Ammon's horn (tissue), 1 donor: Measurements from ENCODE around the gene SPRR2E.
"Not testable (repeated sequence)": the region's sequence is repeated elsewhere in the genome, so short reads cannot be mapped to it uniquely, and the experiment has no call there.

ENCODE experiments used
- DNase-seq: peaks from one replicate; pipeline ENCODE4 v3.0.0-alpha.2; 2016; ENCODE audit warnings: low spot score

The SPRR2E gene

GRCh38 chr1:153094426-153094825 lies at the start of gene SPRR2E:
SPRR2E (minus strand) TSS chr1:153094526; CDS start chr1:153093751, 775 bp downstream.
- no peak for DNase-seq

- DNase-seq = no peak
These were observed 47.1 kb upstream of the SPRR2E start for GRCh38 chr1:153141377-153141776.

GRCh38 chr1:153140484-153140883 lies 46.2 kb upstream of the SPRR2E start:
- no peak for DNase-seq

- no peak for DNase-seq
These were observed 39.4 kb upstream of the SPRR2E start for GRCh38 chr1:153133743-153134142.

GRCh38 chr1:153133267-153133666 lies 38.9 kb upstream of the SPRR2E start:
- no peak for DNase-seq

GRCh38 chr1:153128688-153129087 lies 34.4 kb upstream of the SPRR2E start:
- DNase-seq = not testable (repeated sequence)

- no peak for DNase-seq
These were observed 33.0 kb upstream of the SPRR2E start for GRCh38 chr1:153127296-153127695.

- no peak for DNase-seq
These were observed 31.2 kb upstream of the SPRR2E start for GRCh38 chr1:153125536-153125935.

GRCh38 chr1:153123793-153124192 lies 29.5 kb upstream of the SPRR2E start:
- not testable (repeated sequence) for DNase-seq

GRCh38 chr1:153122831-153123421 lies 28.6 kb upstream of the SPRR2E start:
- DNase-seq = no peak

GRCh38 chr1:153120945-153121344 lies 26.6 kb upstream of the SPRR2E start:
- DNase-seq = no peak

GRCh38 chr1:153119491-153119971 lies 25.2 kb upstream of the SPRR2E start:
- DNase-seq = no peak

GRCh38 chr1:153115264-153115663 lies 20.9 kb upstream of the SPRR2E start:
- not testable (repeated sequence) for DNase-seq

- DNase-seq = no peak
These were observed 19.1 kb upstream of the SPRR2E start, which contains the start of gene SPRR2F for GRCh38 chr1:153113416-153113815. SPRR2F (minus strand) TSS chr1:153113516; CDS start chr1:153112733, 783 bp downstream.

- DNase-seq = not testable (repeated sequence)
These were observed 18.1 kb upstream of the SPRR2E start for GRCh38 chr1:153112454-153112853.

- DNase-seq = no peak
These were observed 5.9 kb upstream of the SPRR2E start for GRCh38 chr1:153100245-153100644.

- no peak for DNase-seq
These were observed 5.2 kb upstream of the SPRR2E start for GRCh38 chr1:153099461-153100045.

- DNase-seq = no peak
These were observed 1.4 kb upstream of the SPRR2E start for GRCh38 chr1:153095764-153096163.

GRCh38 chr1:153087652-153088051 lies 6.7 kb downstream of the SPRR2E start:
- no peak for DNase-seq

- DNase-seq = no peak
These were observed 12.6 kb downstream of the SPRR2E start for GRCh38 chr1:153081736-153082135.

GRCh38 chr1:153072806-153073726 lies 21.3 kb downstream of the SPRR2E start:
- DNase-seq = no peak

- DNase-seq = no peak
These were observed 22.8 kb downstream of the SPRR2E start, which contains the start of gene SPRR2B for GRCh38 chr1:153071511-153071910. SPRR2B (minus strand) TSS chr1:153071611; CDS start chr1:153070839, 772 bp downstream.
